ENCODE measurements around the gene STK39.

Gene STK39

DNA sequence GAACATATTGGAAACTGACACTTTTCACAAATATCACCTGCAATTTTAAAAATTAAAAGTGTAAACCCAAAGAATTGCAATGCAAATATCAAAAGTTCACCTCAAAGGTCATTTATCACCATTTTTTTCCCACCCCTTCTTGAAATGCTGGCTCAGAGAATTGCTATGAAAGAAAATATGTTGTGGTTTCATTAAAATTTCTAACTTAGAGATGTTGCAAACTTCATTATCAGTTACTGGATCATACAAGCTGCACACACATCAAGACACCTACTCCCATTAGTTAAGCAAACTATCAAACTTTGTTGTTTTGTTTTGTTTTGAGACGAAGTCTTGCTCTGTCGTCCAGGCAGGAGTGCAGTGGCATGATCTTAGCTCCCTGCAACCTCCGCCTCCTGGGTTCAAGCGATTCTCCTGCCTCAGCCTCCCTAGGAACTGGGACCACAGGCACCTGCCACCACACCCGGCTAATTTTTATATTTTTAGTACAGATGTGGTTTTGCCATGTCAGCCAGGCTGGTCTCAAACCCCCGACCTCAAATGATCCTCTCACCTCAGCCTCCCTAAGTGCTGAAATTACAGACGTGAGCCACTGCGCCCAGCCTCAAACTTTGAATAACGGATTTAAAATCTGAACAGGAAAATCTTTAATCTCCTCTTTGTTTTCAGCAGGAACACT is 37.0 kb downstream of the STK39 start:
- Histone ChIP-seq H3K79me2 (ENCODE audit: control insufficient read depth, low read length) (peaks cover 10% of the 10 kb centered on the region; the same call in 1 of the 2 replicates), H3K4me3 (ENCODE audit: low read length) (no peak overlapping the region), H3K27me3 (ENCODE audit: control insufficient read depth, low read length) (no peaks in the 10 kb centered on the region), H3K9me3 (ENCODE audit: control insufficient read depth, insufficient read depth, low read length) (no peaks in the 10 kb centered on the region), H4K20me1 (ENCODE audit: control insufficient read depth, insufficient read depth, low read depth, low read length) (no peaks in the 10 kb centered on the region), H3F3A (ENCODE audit: control insufficient read depth, insufficient read depth) (no peaks in the 10 kb centered on the region), H3K9me2 (replicated peaks; ENCODE audit: control insufficient read depth, low read length) (no peaks in the 10 kb centered on the region; the same call in 1 of the 2 replicates), H3K4me2 (ENCODE audit: low read length) (no peak overlapping the region), H3K27ac (ENCODE audit: low read depth, low read length) (no peak overlapping the region), H3K4me1 (ENCODE audit: control insufficient read depth, low read length) (peaks cover 13% of the 10 kb centered on the region), H3K36me3 (ENCODE audit: control insufficient read depth, low read length) (no peaks in the 10 kb centered on the region)
- no peak for TF ChIP-seq EZH2phosphoT487 (IDR thresholded peaks at IDR 0.05; ENCODE audit: borderline replicate concordance, low read length)
- TF ChIP-seq, protein P1, sequence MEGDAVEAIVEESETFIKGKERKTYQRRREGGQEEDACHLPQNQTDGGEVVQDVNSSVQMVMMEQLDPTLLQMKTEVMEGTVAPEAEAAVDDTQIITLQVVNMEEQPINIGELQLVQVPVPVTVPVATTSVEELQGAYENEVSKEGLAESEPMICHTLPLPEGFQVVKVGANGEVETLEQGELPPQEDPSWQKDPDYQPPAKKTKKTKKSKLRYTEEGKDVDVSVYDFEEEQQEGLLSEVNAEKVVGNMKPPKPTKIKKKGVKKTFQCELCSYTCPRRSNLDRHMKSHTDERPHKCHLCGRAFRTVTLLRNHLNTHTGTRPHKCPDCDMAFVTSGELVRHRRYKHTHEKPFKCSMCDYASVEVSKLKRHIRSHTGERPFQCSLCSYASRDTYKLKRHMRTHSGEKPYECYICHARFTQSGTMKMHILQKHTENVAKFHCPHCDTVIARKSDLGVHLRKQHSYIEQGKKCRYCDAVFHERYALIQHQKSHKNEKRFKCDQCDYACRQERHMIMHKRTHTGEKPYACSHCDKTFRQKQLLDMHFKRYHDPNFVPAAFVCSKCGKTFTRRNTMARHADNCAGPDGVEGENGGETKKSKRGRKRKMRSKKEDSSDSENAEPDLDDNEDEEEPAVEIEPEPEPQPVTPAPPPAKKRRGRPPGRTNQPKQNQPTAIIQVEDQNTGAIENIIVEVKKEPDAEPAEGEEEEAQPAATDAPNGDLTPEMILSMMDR (IDR thresholded peaks at IDR 0.05; ENCODE audit: low read depth, low read length, poor library complexity, severe bottlenecking), result no peak

DNA sequence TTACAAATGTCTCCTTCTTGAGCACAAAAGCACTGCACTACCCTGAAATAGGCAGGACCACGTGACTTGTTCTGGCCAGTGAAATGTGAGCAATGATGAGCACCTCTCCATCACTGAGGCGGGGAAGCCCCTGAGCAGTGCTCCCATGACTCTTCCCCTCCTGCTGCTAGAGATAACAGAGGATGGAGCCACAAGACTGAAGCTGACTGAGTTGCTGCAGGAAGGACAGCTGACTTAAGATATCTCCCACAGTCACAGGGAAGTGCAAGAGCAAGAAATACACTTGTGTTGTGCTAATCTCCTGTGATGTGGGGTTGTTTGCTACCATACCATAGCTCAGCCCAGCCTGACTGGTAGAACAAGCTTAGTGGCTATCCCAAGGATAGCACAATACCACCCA is 38.7 kb downstream of the STK39 start:
- Histone ChIP-seq H3K9me2 (replicated peaks; ENCODE audit: control insufficient read depth, low read length) (no peaks in the 10 kb centered on the region; the same call in 1 of the 2 replicates), H3K79me2 (ENCODE audit: control insufficient read depth, low read length) (peaks cover 15% of the 10 kb centered on the region; the same call in 1 of the 2 replicates), H3K4me2 (ENCODE audit: low read length) (no peak overlapping the region), H4K20me1 (ENCODE audit: control insufficient read depth, insufficient read depth, low read depth, low read length) (no peaks in the 10 kb centered on the region), H3K9me3 (ENCODE audit: control insufficient read depth, insufficient read depth, low read length) (no peaks in the 10 kb centered on the region), H3K27me3 (ENCODE audit: control insufficient read depth, low read length) (no peaks in the 10 kb centered on the region), H3K4me3 (ENCODE audit: low read length) (no peak overlapping the region), H3K36me3 (ENCODE audit: control insufficient read depth, low read length) (no peaks in the 10 kb centered on the region), H3K4me1 (ENCODE audit: control insufficient read depth, low read length) (peaks cover 13% of the 10 kb centered on the region), H3F3A (ENCODE audit: control insufficient read depth, insufficient read depth) (no peaks in the 10 kb centered on the region), H3K27ac (ENCODE audit: low read depth, low read length) (no peak overlapping the region)
- TF ChIP-seq, protein P1 (IDR thresholded peaks at IDR 0.05; ENCODE audit: low read depth, low read length, poor library complexity, severe bottlenecking), result no peak
- no peak for TF ChIP-seq EZH2phosphoT487 (IDR thresholded peaks at IDR 0.05; ENCODE audit: borderline replicate concordance, low read length)

DNA sequence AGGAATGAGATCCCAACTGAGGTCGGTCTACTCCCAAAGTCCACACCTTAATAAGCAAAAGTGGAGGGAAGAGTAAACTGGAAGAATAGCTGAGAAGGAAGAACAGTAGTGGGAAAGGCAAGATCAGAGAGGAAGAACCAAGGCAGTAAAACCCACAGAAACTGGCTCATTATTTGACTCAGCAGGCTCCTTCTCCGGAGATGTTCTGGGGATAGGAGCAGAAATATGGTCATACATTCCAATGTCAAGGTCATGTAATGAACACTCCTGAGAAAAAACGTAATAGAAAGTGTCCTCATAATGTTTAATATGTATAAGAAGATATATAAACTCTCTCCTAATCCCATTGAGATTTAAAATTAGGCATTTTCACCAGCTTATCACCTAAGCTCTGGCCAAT is 39.5 kb downstream of the STK39 start:
- Histone ChIP-seq H3K27ac (ENCODE audit: low read depth, low read length) (no peak overlapping the region), H3K27me3 (ENCODE audit: control insufficient read depth, low read length) (no peaks in the 10 kb centered on the region), H3K4me1 (ENCODE audit: control insufficient read depth, low read length) (peaks cover 13% of the 10 kb centered on the region), H3K79me2 (ENCODE audit: control insufficient read depth, low read length) (peaks cover 15% of the 10 kb centered on the region; the same call in 1 of the 2 replicates), H3K9me2 (replicated peaks; ENCODE audit: control insufficient read depth, low read length) (no peaks in the 10 kb centered on the region; the same call in 1 of the 2 replicates), H3F3A (ENCODE audit: control insufficient read depth, insufficient read depth) (no peaks in the 10 kb centered on the region), H3K9me3 (ENCODE audit: control insufficient read depth, insufficient read depth, low read length) (no peaks in the 10 kb centered on the region), H3K4me3 (ENCODE audit: low read length) (no peak overlapping the region), H3K4me2 (ENCODE audit: low read length) (no peak overlapping the region), H4K20me1 (ENCODE audit: control insufficient read depth, insufficient read depth, low read depth, low read length) (no peaks in the 10 kb centered on the region), H3K36me3 (ENCODE audit: control insufficient read depth, low read length) (no peaks in the 10 kb centered on the region)
- TF ChIP-seq, protein P1 (IDR thresholded peaks at IDR 0.05; ENCODE audit: low read depth, low read length, poor library complexity, severe bottlenecking), result no peak
